Measurements from ENCODE around the gene RARS2. TPM values are rescaled to one million over a fixed set of nuclear protein-coding genes. Genes with fewer than 3 reads are reported as not detected.

Gene RARS2
- total and polyA plus RNA-seq, 12 donors: 26.1 to 92.8 (median 60.5) TPM

DNA sequence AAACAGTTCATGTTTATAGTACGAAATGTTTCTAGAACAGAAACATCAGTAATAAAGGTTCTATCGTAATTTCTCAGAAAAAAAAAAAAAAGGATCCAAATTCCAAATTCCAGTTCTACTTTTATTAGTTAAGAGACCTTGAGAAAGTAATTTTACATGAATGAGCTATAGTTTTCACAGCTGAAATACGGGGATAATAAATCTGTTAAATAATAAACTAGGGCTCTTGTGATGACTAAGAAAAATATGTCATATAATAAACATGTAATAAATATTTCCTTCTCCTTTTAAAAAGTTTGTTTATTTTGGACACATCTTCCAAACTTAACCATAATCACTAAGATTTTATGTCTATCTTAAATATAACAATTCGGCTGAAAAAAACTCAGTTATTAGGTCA lies 17.8 kb downstream of the RARS2 start:
- no peak for DNase-seq
- Histone ChIP-seq H3K4me1 (replicated peaks in 1 of 2) (peaks cover 26 to 44% of the 10 kb centered on the region in 2 donors), H3K27ac (no peak overlapping the region), H3K4me3 (no peak overlapping the region), H3K36me3 (replicated peaks in 1 of 2) (no peaks in the 10 kb centered on the region), H3K27me3 (no peaks in the 10 kb centered on the region), H3K9me3 (replicated peaks in 1 of 3) (no peaks in the 10 kb centered on the region)
- 52 to 57% (median 55%) methylated on average over 4 of the region's 4 CpGs for WGBS, 4 donors
- no peak for TF ChIP-seq POLR2A (IDR thresholded peaks at IDR 0.05)
- intact Hi-C loops (cut with DNase I): no loop called here

DNA sequence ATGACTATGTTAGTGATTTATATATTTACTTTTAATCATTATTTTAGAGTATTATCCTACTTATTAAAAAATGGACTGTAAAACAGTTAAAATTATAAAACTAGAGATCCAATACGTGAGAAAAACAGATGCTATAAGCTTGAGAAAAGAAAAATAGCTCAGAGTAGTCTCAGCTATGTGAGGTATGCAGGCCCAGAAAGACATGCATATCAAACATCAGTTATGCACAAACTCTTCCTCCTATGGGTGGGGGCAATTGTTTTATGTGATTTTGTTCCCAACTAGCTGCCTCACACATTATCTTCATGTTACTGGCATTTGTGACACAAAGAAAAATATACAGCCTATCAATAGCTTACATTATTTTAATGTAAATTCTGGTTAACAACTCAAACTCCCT lies 28.8 kb downstream of the RARS2 start:
- no peak for DNase-seq
- 77 to 90% (median 80%) methylated on average over 1 of the region's 1 CpG for WGBS, 4 donors
- TF ChIP-seq, protein P1, sequence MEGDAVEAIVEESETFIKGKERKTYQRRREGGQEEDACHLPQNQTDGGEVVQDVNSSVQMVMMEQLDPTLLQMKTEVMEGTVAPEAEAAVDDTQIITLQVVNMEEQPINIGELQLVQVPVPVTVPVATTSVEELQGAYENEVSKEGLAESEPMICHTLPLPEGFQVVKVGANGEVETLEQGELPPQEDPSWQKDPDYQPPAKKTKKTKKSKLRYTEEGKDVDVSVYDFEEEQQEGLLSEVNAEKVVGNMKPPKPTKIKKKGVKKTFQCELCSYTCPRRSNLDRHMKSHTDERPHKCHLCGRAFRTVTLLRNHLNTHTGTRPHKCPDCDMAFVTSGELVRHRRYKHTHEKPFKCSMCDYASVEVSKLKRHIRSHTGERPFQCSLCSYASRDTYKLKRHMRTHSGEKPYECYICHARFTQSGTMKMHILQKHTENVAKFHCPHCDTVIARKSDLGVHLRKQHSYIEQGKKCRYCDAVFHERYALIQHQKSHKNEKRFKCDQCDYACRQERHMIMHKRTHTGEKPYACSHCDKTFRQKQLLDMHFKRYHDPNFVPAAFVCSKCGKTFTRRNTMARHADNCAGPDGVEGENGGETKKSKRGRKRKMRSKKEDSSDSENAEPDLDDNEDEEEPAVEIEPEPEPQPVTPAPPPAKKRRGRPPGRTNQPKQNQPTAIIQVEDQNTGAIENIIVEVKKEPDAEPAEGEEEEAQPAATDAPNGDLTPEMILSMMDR (IDR thresholded peaks at IDR 0.05): no peak
- Histone ChIP-seq H3K4me3 (no peak overlapping the region), H3K9me3 (replicated peaks in 1 of 3) (no peaks in the 10 kb centered on the region), H3K36me3 (replicated peaks in 1 of 2) (peaks cover 0 to 33% of the 10 kb centered on the region in 2 donors), H3K27ac (no peak overlapping the region), H3K27me3 (no peaks in the 10 kb centered on the region), H3K4me1 (replicated peaks in 1 of 2) (peaks cover 0 to 8% of the 10 kb centered on the region in 2 donors)
- intact Hi-C loops (cut with DNase I): no loop called here

DNA sequence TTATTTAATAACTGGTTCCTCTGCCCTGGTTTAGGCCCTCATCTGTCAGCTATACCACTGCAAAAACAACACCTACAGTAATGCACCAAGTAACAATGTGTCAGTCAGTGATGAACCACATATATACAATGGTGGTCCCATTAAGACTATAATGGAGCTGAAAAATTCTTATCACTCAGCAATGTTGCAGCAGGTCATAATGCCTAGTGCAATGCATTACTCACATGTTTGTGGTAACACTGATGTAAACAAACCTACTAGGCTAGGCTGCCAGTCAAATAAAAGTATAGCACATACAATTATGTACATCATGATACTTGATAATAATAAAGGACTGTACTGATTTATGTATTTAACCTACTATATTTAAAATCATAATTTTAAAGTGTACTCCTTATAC lies 31.3 kb downstream of the RARS2 start:
- H3K4me1 ChIP-seq (replicated peaks in 1 of 2): no peaks in the 10 kb centered on the region
- no peaks in the 10 kb centered on the region for H3K9me3 ChIP-seq (replicated peaks in 1 of 3)
- H3K36me3 ChIP-seq (replicated peaks in 1 of 2): peaks cover 0 to 41% of the 10 kb centered on the region in 2 donors
- TF ChIP-seq, protein P1 (IDR thresholded peaks at IDR 0.05): no peak
- TF ChIP-seq POLR2A (IDR thresholded peaks at IDR 0.05): no peak
- no peak overlapping the region for H3K27ac ChIP-seq
- intact Hi-C loops (cut with DNase I): no loop called here
- no peaks in the 10 kb centered on the region for H3K27me3 ChIP-seq
- no peak overlapping the region for H3K4me3 ChIP-seq
- no peak for DNase-seq

DNA sequence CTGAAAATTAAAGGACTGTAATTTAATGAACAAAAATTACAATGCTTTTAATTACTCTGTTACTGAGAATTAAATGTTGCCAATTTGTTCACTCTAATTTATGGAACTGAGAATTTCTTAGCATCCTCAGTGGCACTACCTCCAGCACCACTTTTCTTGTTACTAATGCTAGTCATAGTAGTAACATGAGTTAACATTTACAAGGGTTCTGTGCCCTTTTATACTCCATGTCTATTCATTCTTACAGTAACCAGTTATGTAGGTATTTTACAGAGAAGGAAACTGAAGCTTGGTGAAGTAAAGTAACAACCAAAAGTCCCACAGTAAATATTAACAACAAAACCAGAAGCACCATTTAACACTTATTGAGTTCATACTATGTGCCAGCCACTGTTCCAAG lies 34.3 kb downstream of the RARS2 start:
- H3K4me1 ChIP-seq (replicated peaks in 1 of 2): peaks cover 5 to 6% of the 10 kb centered on the region in 2 donors
- peaks cover 0 to 30% of the 10 kb centered on the region in 2 donors for H3K36me3 ChIP-seq (replicated peaks in 1 of 2)
- no peaks in the 10 kb centered on the region for H3K27me3 ChIP-seq
- intact Hi-C loops (cut with DNase I): no loop called here
- H3K4me3 ChIP-seq: no peak overlapping the region
- TF ChIP-seq POLR2A (IDR thresholded peaks at IDR 0.05): no peak
- TF ChIP-seq, protein P1 (IDR thresholded peaks at IDR 0.05): no peak
- no peak overlapping the region for H3K27ac ChIP-seq
- no peaks in the 10 kb centered on the region for H3K9me3 ChIP-seq (replicated peaks in 1 of 3)
- no peak for DNase-seq

DNA sequence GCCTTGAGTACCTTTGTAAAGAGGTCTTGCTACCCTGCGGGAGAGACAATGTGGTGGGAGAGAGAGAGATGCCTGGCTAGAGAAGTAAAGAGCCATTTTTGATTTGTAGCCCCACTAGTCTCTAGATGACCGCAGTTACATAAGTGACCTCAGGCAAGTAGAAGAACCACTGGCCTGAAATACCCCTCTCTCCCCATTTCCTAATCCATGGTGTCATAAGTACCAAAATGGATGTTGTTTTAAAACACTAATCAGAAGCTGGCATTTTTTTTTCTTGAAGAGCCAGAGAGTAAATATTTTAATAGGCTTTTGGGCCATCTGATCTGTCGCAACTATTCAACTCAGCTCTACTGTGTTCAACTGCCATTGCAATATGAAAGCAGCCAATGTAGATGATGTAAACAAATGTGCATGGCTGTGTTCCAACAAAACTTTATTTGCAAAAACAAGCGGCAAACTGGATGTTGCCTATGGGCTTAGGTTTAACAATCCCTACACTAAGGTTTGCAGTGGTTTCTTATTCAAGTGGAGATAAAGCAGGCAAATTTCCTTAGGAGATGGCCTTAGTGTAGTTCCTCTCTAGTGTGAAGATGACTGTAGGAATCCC lies 36.5 kb downstream of the RARS2 start:
- 82 to 98% (median 96%) methylated on average over 4 of the region's 4 CpGs for WGBS, 4 donors
- intact Hi-C loops (cut with DNase I): no loop called here
- TF ChIP-seq POLR2A (IDR thresholded peaks at IDR 0.05): no peak
- TF ChIP-seq, protein P1 (IDR thresholded peaks at IDR 0.05): no peak
- H3K27ac ChIP-seq: no peak overlapping the region
- no peak overlapping the region for H3K4me3 ChIP-seq
- H3K27me3 ChIP-seq: no peaks in the 10 kb centered on the region
- H3K9me3 ChIP-seq (replicated peaks in 1 of 3): no peaks in the 10 kb centered on the region
- DNase-seq: no peak
- peaks cover 5 to 6% of the 10 kb centered on the region in 2 donors for H3K4me1 ChIP-seq (replicated peaks in 1 of 2)
- H3K36me3 ChIP-seq (replicated peaks in 1 of 2): peaks cover 0 to 38% of the 10 kb centered on the region in 2 donors
